ENCODE data around the gene LRRC8E. TPM values are rescaled to one million over a fixed set of nuclear protein-coding genes. Genes with fewer than 3 reads are reported as not detected.

Gene LRRC8E
- total RNA-seq, 1 donor from 2014 or later, result 6.6 TPM

- intact Hi-C loops (cut with DNase I), result no loop called here
- Histone ChIP-seq H3K4me1 (peaks cover 25% of the 10 kb centered on the region), H3K27me3 (ENCODE audit: low read depth) (no peaks in the 10 kb centered on the region), H3K4me3 (no peak overlapping the region), H3K9me3 (no peaks in the 10 kb centered on the region), H3K36me3 (no peaks in the 10 kb centered on the region), H3K27ac (no peak overlapping the region)
- DNase-seq (peak; percentile 45), ATAC-seq (no peak)
- TF ChIP-seq CTCF (IDR thresholded peaks at IDR 0.05), result no peak
These were observed 12.1 kb downstream of the LRRC8E start for GRCh38 chr19:7900401-7900870.

GRCh38 chr19:7900931-7901330 lies 12.6 kb downstream of the LRRC8E start:
- intact Hi-C loops (cut with DNase I), result no loop called here
- no peak for ATAC-seq

GRCh38 chr19:7901337-7901736 lies 13.0 kb downstream of the LRRC8E start:
- TF ChIP-seq CTCF (IDR thresholded peaks at IDR 0.05), result no peak
- Histone ChIP-seq H3K27ac (no peak overlapping the region), H3K4me3 (no peak overlapping the region), H3K36me3 (peaks cover 7% of the 10 kb centered on the region), H3K4me1 (peaks cover 34% of the 10 kb centered on the region), H3K9me3 (no peaks in the 10 kb centered on the region), H3K27me3 (ENCODE audit: low read depth) (no peaks in the 10 kb centered on the region)
- no peak for DNase-seq
- no peak for ATAC-seq
- intact Hi-C loops (cut with DNase I), result no loop called here

More at GRCh38 chr19:7900931-7901330, 12.6 kb downstream of the LRRC8E start:
- Histone ChIP-seq H3K27ac (no peak overlapping the region), H3K27me3 (ENCODE audit: low read depth) (no peaks in the 10 kb centered on the region), H3K9me3 (no peaks in the 10 kb centered on the region), H3K4me3 (no peak overlapping the region), H3K36me3 (peaks cover 3% of the 10 kb centered on the region), H3K4me1 (peaks cover 30% of the 10 kb centered on the region)
- DNase-seq, result no peak
- no peak for TF ChIP-seq CTCF (IDR thresholded peaks at IDR 0.05)

- ATAC-seq (peak; percentile 7 to 41), DNase-seq (no peak)
- Histone ChIP-seq H3K36me3 (peaks cover 9% of the 10 kb centered on the region), H3K9me3 (no peaks in the 10 kb centered on the region), H3K4me1 (peaks cover 44% of the 10 kb centered on the region), H3K27ac (peak overlapping the region; percentile 81), H3K27me3 (ENCODE audit: low read depth) (no peaks in the 10 kb centered on the region), H3K4me3 (peak overlapping the region; percentile 88)
- TF ChIP-seq CTCF (IDR thresholded peaks at IDR 0.05), result no peak
- intact Hi-C loops (cut with DNase I), result no loop called here
These were observed 14.5 kb downstream of the LRRC8E start for GRCh38 chr19:7902796-7903243.

GRCh38 chr19:7903244-7904073 lies 15.1 kb downstream of the LRRC8E start, which contains the start of gene MAP2K7:
Gene MAP2K7, plus strand, starts transcription at chr19:7903877. Its CDS starts 68 bp downstream, at chr19:7903945.
- ATAC-seq, result peak; percentile 92 to 95
- TF ChIP-seq CTCF (IDR thresholded peaks at IDR 0.05), result peak; percentile 64
- intact Hi-C loops (cut with DNase I), result no loop called here

More at GRCh38 chr19:7903244-7904073, 15.1 kb downstream of the LRRC8E start, which contains the start of gene MAP2K7:
- Histone ChIP-seq H3K36me3 (peaks cover 9% of the 10 kb centered on the region), H3K27me3 (ENCODE audit: low read depth) (no peaks in the 10 kb centered on the region), H3K9me3 (no peaks in the 10 kb centered on the region), H3K27ac (peak within 1 kb of the TSS; percentile 81), H3K4me3 (peak within 1 kb of the TSS; percentile 88), H3K4me1 (peaks cover 44% of the 10 kb centered on the region)
- DNase-seq, result peak; percentile 100
